Stromal cell of bone marrow (primary cell): Measurements from ENCODE around the gene FAM20C.

Source experiments
- DNase-seq: peaks from one replicate; pipeline ENCODE4 v3.0.0-alpha.2; 2012; ENCODE audit warnings: low read depth

FAM20C gene

GRCh38 chr7:245574-246295 is 53.4 kb downstream of the FAM20C start:
- no peak for DNase-seq

DNA sequence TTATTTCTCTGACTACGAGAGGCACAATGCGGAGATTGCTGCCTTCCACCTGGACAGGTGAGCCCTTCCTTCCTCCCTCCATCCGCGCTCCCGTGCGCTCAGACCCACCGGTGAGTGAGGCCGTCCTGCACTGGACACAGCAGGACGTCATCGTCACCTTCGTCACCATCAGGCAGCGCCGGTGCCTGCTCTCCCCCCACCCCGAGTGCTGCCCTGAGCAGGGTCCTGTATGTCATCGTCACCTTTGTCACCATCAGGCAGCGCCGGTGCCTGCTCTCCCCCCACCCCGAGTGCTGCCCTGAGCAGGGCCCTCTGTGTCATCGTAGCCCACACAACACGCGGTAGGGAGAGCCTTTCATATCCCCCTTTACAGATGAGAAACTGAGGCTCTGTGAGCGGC is 54.1 kb downstream of the FAM20C start:
- no peak for DNase-seq

GRCh38 chr7:247181-247580 is 54.8 kb downstream of the FAM20C start:
- DNase-seq = no peak

DNA sequence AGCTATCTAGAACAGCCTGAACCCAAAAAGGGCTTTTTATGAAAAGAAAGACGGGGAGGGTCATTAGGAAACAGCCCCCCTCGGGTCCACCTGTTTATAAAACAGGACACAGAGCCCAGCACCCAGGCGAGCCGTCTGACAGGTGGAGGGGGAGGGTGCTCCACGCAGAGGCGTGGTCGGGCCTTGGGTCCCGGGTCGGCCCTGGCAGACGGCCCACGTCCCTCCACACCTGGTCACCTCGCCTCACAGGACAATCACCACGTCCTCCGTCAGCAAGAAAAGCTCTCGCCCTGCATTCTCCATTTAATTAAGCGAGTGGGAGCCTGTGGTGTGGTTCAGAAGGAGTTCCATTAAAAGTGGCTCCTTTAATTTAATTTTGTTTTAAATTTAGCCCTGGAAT is 55.3 kb downstream of the FAM20C start:
- no peak for DNase-seq

GRCh38 chr7:248732-249435 is 56.5 kb downstream of the FAM20C start:
- DNase-seq = no peak

GRCh38 chr7:249989-250388 is 57.6 kb downstream of the FAM20C start:
- no peak for DNase-seq

- no peak for DNase-seq
These were observed 58.2 kb downstream of the FAM20C start for GRCh38 chr7:250523-250922.

GRCh38 chr7:251005-251404 is 58.6 kb downstream of the FAM20C start:
- DNase-seq = no peak

DNA sequence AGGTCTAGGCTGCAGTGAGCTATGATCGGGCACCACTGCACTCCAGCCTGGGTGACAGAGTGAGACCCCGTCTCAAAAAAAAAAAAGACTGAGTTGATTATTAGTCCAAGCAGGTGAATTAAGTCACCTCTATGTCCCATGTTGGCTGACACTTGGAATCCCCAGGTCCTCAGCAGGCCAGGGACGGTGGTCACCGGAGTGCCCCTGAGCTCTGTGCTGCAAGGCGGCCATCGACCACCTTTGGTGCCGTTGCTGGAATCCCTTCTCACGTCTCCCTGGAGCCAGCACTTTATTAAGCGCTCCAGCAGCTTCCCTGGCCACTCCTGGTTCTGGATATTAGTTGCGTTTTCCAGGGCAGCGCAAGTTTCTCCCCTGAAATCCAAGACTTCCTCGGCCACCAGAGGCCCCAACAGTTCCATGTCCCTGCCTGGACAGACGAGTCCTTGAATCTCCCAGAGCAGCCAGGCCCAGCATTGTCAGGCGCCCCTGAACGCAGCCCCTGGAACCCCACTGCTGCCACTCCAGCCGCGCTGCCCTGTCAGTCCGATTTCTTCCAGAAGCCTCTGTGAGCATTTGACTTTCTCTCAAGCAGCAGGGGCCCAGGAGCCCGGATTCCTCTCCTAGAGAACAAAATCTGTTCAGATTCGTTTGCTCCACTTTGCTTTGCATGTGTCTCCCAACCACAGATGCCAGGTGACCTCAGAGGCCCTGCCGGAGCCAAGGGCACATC is 59.2 kb downstream of the FAM20C start:
- no peak for DNase-seq

DNA sequence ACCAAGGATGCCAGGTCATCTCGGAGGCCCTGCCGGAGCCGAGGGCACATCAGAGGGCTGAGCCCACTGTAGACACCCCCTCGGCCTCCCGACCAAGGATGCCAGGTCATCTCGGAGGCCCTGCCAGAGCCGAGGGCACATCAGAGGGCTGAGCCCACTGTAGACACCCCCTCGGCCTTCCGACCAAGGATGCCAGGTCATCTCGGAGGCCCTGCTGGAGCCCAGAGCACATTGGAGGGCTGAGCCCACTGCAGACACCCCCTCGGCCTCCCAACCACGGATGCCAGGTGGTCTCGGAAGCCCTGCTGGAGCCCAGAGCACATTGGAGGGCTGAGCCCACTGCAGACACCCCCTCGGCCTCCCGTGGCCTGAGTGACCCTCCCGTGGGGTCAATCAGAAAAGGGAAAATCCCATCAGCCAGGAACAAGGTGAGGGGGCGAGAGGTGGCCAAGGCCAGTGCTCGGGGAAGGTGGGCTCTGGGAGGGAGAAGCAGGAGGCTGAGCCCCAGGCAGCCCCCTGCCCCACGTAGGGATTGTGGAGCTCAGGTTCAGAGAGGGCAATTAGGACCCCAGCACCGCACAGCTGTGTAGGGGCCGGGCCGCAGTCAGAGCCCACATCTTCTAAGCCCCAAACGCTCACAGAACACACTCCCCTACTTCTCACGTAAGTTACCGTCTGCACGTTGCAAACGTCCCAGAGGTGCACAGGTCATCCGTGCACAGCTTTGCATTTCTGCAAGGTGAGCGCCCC is 60.0 kb downstream of the FAM20C start:
- DNase-seq = no peak

GRCh38 chr7:252981-253380 is 60.6 kb downstream of the FAM20C start:
- DNase-seq = no peak

DNA sequence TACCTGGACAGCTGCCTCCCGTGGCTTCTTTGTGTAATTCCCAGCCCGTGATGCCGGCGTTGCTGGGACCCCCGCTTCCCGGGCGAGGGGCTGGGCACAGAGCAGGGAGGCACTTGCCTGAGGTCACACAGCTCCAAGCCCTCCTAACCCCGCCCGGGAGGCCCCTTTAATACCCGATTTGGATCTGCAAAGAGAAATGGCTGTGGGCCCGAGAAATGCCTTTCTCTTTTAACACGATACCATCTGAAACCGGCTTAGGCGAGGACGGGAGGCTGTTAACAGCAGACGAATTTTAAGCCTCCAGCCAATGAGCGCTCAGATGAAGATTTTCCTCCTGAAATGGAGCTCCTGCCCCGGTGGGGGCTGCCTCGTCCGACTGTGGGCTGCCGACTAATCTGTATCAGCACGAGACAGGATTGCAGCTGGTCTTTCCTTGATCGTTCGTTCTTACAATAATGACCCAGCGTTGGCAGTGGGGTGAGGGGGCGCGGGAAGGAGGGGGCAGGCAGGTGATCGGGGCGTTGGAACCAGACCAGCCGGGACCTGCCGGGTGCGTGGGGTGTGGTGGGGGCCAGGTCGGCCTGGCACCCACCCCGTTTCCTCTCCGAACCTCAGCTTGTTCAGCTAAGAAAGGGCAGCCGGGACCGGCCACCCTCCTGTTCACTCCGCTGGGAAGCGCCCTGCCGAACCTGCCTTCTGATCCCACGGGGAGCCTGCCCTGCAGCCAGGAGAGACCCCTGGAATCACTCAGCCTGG is 61.4 kb downstream of the FAM20C start:
- no peak for DNase-seq

GRCh38 chr7:254337-255037 is 62.1 kb downstream of the FAM20C start:
- no peak for DNase-seq

DNA sequence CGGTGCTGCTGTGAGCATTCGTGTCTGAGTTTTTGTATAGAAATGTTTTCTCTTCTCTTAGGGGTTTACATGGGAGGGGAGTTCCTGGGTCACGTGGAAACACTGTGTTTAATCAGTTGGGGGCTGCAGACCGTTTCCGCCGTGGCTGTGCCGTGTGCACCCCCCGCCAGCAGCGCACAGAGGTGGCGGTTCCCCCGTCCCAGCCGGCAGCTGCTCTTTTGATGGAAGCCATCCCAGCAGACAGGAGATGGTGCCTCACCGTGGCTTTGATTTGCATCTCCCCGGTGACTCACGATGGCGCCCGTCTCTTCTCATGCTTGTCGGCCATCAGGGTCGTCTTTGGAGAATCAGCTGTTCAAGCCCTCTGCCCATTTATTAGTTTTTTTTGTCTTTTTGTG is 62.7 kb downstream of the FAM20C start:
- DNase-seq = no peak

- no peak for DNase-seq
These were observed 63.5 kb downstream of the FAM20C start for GRCh38 chr7:255721-256361.

DNA sequence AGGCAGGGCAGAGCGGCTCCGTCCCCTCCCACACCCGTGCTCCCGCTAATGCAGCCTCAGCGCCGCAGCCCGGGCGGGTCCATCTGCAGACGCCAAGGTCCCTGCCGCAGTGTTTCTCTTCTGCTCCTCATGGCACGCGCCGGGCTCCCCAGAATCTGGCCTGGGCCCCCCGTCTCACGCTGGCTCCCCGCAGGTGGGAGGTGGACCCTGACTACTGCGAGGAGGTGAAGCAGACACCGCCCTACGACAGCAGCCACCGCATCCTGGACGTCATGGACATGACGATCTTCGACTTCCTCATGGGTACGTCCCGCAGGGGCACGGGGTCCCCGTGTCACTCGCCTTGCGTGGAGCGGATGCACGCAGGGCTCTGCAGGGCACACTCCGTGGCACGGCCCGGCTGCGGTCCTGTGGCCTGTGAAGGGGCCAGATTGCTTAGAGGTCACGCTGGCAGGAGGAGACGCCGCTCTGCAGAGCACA is 64.1 kb downstream of the FAM20C start:
- no peak for DNase-seq

- DNase-seq = no peak
These were observed 64.7 kb downstream of the FAM20C start for GRCh38 chr7:256981-257646.

DNA sequence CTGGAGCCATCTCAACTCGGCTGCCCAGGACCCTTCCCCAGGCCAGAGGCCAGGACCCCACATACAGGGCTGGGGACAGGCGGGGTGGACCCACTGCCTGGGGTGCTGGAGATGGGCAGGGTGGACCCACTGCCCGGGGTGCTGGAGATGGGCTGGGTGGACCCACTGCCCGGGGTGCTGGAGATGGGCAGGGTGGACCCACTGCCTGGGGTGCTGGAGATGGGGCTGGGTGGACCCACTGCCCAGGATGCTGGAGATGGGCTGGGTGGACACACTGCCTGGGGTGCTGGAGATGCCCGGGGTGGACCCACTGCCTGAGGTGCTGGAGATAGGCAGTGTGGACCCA is 65.2 kb downstream of the FAM20C start:
- no peak for DNase-seq

DNA sequence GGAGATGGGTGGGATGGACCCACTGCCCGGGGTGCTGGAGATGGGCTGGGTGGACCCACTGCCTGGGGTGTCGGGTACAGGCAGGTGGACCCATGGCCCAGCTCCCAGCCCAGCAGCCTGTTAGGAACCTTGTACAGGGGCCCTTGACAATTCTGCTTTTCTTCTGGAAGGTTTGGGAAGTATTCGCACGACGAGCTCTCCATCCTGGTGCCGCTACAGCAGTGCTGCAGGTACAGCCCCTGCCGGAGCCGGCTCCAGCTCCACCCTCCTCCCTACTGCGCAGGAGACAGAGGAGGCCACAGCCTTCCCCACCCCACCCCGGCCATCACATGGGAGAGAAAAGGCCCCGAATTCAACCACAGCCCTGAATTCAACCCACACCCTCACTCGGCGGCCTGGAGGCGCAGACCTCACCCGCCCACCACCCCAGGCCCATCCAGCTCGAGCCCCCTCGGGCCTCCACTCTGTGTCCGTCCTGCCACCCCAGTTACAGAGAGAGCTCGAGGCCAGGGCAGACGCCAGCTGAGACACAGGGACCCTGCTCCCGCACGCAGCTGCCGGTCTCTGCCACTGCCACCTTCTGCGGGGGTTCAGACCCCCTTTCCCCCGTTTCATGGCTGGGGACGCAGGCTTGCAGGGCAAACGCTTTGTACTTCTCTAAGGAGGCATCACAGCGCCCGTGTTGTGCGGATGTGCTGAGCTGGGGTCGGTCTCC is 66.3 kb downstream of the FAM20C start:
- no peak for DNase-seq

- no peak for DNase-seq
These were observed 66.8 kb downstream of the FAM20C start for GRCh38 chr7:259191-259505.
